Endothelial cell of umbilical vein (primary cell): ENCODE results near the gene APMAP. TPM values are rescaled to one million over a fixed set of nuclear protein-coding genes. Genes with fewer than 3 reads are reported as not detected.

Source experiments
- BruUV-seq: library from RNA; stranded (reverse); fragments of 400-500 nt; replicated peaks from 2 replicates; lab custom pipeline; 2021; lab: Mats Ljungman, UMichigan
- CTCF ChIA-PET: fragments of 300-600, 350-600 bp; sonication (Branson Sonifier 250); formaldehyde crosslinking; loops from one replicate; lab custom pipeline; 2021; ENCODE audit warnings: antibody characterized with exemption, inconsistent platforms; lab: Charles Lee
- POLR2A ChIA-PET: fragments of 300-600, 350-600 bp; sonication (Branson Sonifier 250); formaldehyde crosslinking; loops from one replicate; lab custom pipeline; 2021; ENCODE audit warnings: antibody characterized with exemption, inconsistent platforms; lab: Charles Lee
- DNase-seq: peaks from one replicate; pipeline ENCODE4 v3.0.0-alpha.2; 2011; ENCODE audit warnings: low read depth, low spot score
- FAIRE-seq: peaks from 2 replicates; lab custom pipeline; 2011; peaks lifted over from hg19 to GRCh38; lab: Jason Lieb, UNC
- H2AFZ ChIP-seq: 2 replicates; pipeline ENCODE4 v1.6.0; 2012; ENCODE audit warnings: low read depth, low read length, control low read depth, inconsistent platforms
- H3K27ac ChIP-seq: 2 replicates; pipeline ENCODE4 v1.5.1; 2011; ENCODE audit warnings: low read depth, mild to moderate bottlenecking, control low read depth, low read length, moderate library complexity; ENCODE audit not compliant: insufficient read depth
- H3K27me3 ChIP-seq, 2 experiments: 2 replicates each; pipeline versions ENCODE4 v1.6.0 to v1.6.1; 2011; ENCODE audit warnings: low read length in 2 of 2, mixed read lengths in 1 of 2; ENCODE audit not compliant: control insufficient read depth in 2 of 2, insufficient read depth in 2 of 2
- H3K36me3 ChIP-seq, 2 experiments: 2 replicates in 1 of 2; 3 replicates in 1 of 2; pipeline ENCODE4 v1.5.1; 2011; ENCODE audit warnings: low read length in 2 of 2, mild to moderate bottlenecking in 1 of 2, moderate library complexity in 1 of 2; ENCODE audit not compliant: control insufficient read depth in 2 of 2, insufficient read depth in 2 of 2; ENCODE audit errors: extremely low read depth in 1 of 2
- H3K4me1 ChIP-seq: 3 replicates; pipeline ENCODE4 v1.5.1; 2011; ENCODE audit warnings: mild to moderate bottlenecking, low read length; ENCODE audit not compliant: control insufficient read depth, insufficient read depth; ENCODE audit errors: extremely low read depth
- H3K4me2 ChIP-seq: 2 replicates; pipeline ENCODE4 v1.6.1; 2011; ENCODE audit warnings: low read length, control low read depth, mixed read lengths; ENCODE audit not compliant: insufficient read depth
- H3K4me3 ChIP-seq, 3 experiments: fragments of 200-600 bp in 1 of 3; sonication (generic), shearing (Covaris generic) in 1 of 3; replicated peaks in 1 of 3; 2 replicates each; pipeline ENCODE4 v1.5.1; 2011 to 2016; ENCODE audit warnings: control low read depth in 3 of 3, low read length in 3 of 3, mild to moderate bottlenecking in 2 of 3, inconsistent platforms in 1 of 3, low read depth in 1 of 3, moderate library complexity in 1 of 3; ENCODE audit not compliant: insufficient read depth in 1 of 3
- H3K79me2 ChIP-seq: 2 replicates; pipeline ENCODE4 v1.6.0; 2012; ENCODE audit warnings: low read length, inconsistent platforms; ENCODE audit not compliant: control insufficient read depth, insufficient read depth
- H3K9ac ChIP-seq: replicated peaks from 2 replicates; pipeline ENCODE3; 2011; ENCODE audit warnings: low read length, control low read depth; ENCODE audit not compliant: insufficient read depth; ENCODE audit errors: extremely low read depth
- H3K9me1 ChIP-seq: replicated peaks from 3 replicates; pipeline ENCODE4 v1.6.0; 2011; ENCODE audit warnings: mild to moderate bottlenecking, low read length; ENCODE audit not compliant: control insufficient read depth, insufficient read depth; ENCODE audit errors: extremely low read depth
- H3K9me3 ChIP-seq: replicated peaks from 2 replicates; pipeline ENCODE4 v1.5.1; 2012; ENCODE audit warnings: low read length, inconsistent platforms; ENCODE audit not compliant: control insufficient read depth, insufficient read depth
- H4K20me1 ChIP-seq: replicated peaks from 2 replicates; pipeline ENCODE3; 2011; ENCODE audit warnings: mild to moderate bottlenecking, low read length; ENCODE audit not compliant: control insufficient read depth, insufficient read depth; ENCODE audit errors: extremely low read depth
- EZH2 ChIP-seq: IDR thresholded peaks from 2 replicates; pipeline ENCODE4 v1.6.1; 2012; ENCODE audit warnings: borderline replicate concordance, low read depth, mild to moderate bottlenecking, moderate library complexity, low read length, inconsistent platforms; ENCODE audit not compliant: severe bottlenecking
- FOS ChIP-seq: IDR thresholded peaks from 2 replicates; pipeline ENCODE4 v1.6.1; 2011; ENCODE audit warnings: mild to moderate bottlenecking, low read length, moderate library complexity, borderline replicate concordance; ENCODE audit not compliant: insufficient read depth
- GATA2 ChIP-seq: IDR thresholded peaks from 2 replicates; pipeline ENCODE4 v1.7.0; 2011; ENCODE audit warnings: low read depth, mild to moderate bottlenecking, moderate library complexity, mixed read lengths, low read length; ENCODE audit not compliant: insufficient read length, insufficient read depth
- JUN ChIP-seq: IDR thresholded peaks from 2 replicates; pipeline ENCODE4 v1.6.1; 2011; ENCODE audit warnings: borderline replicate concordance, low read depth; ENCODE audit not compliant: insufficient read length, insufficient read depth
- MYC ChIP-seq: IDR thresholded peaks from one replicate; pipeline ENCODE4 v1.6.1; 2011; ENCODE audit warnings: mild to moderate bottlenecking, low read depth, low read length
- POLR2A ChIP-seq: IDR thresholded peaks from 2 replicates; pipeline ENCODE4 v1.6.1; 2012; ENCODE audit warnings: low read depth, mild to moderate bottlenecking, control low read depth, low read length
- POLR2AphosphoS5 ChIP-seq: IDR thresholded peaks from 2 replicates; pipeline ENCODE4 v1.6.1; 2012; ENCODE audit warnings: low read depth, mild to moderate bottlenecking, control low read depth, low read length, moderate library complexity; ENCODE audit not compliant: insufficient read depth
- dilution Hi-C: fragments of 300-500 bp; cut with MboI; formaldehyde crosslinking; loops from one replicate; pipeline ENCODE4 v1.15.0; 2019; ENCODE audit warnings: low sequenced_read_pairs; ENCODE audit not compliant: extremely low pct_ligation_motif_present
- intact Hi-C: fragments of 100-400 bp; cut with micrococcal nuclease; formaldehyde crosslinking; loops from one replicate; pipeline ENCODE4 v1.10.0; 2022
- polyA plus RNA-seq, 4 experiments: library from polyadenylated mRNA; depleted of rRNA in 3 of 4; stranded (reverse) in 3 of 4; unstranded in 1 of 4; fragments of >200 nt; gene quantifications; 2 replicates each; pipeline versions ENCODE4 v1.2.1 to v1.2.3, GENCODE V29; 2011 to 2012; ENCODE audit warnings: missing spikeins in 1 of 4
- total RNA-seq: library from RNA; stranded (reverse); gene quantifications from 2 replicates; pipeline ENCODE4 v1.2.3, GENCODE V29; 2021
- TF ChIP-seq, protein P1 (sequence below), 2 donors: IDR thresholded peaks; 1 replicate in 1 of 2; 2 replicates in 1 of 2; pipeline ENCODE4 v1.5.1; 2011; ENCODE audit warnings: low read length in 2 of 2, mild to moderate bottlenecking in 2 of 2, moderate library complexity in 2 of 2, control low read depth in 1 of 2, inconsistent platforms in 1 of 2, low read depth in 1 of 2; ENCODE audit not compliant: insufficient read depth in 1 of 2; ENCODE audit errors: extremely low read depth in 1 of 2
- TF ChIP-seq, protein P2 (sequence below): IDR thresholded peaks from 2 replicates; pipeline ENCODE4 v1.6.1; 2011; ENCODE audit not compliant: insufficient read depth, insufficient read length

APMAP gene
- total and polyA plus RNA-seq, 2 donors (not counting 3 experiments of a cell fraction or from before 2014, with no cell fraction given): 80.7 to 110 TPM

DNA sequence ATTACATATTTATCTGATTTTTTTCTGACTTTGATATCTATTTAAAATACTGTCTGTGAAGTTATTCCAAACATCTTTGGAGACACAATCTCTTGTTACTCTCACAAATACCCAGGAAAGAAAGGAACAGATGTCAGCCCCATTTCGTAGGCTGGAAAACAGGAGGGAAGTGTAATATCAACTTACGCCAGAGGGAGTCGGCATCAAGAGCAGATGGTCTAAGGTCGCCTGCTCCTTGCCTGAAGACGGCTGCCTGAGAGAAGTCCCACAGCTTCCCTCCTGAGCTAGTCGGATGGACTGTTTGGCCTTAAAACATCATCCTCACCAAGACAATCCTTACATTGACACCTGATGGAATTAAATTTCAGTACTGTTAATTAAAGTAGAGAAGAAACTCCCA, 30.0 kb downstream of the APMAP start:
- dilution Hi-C loops: no loop called here
- H3K27ac ChIP-seq: no peak overlapping the region
- H2AFZ ChIP-seq: no peak overlapping the region
- BruUV-seq: no TSS peak
- H3K9me1 ChIP-seq: no peaks in the 10 kb centered on the region
- no peak for FAIRE-seq
- POLR2A ChIA-PET: no interaction called here
- no peak overlapping the region for H3K9ac ChIP-seq
- no peaks in the 10 kb centered on the region for H3K27me3 ChIP-seq
- no peak for TF ChIP-seq GATA2
- no peak for TF ChIP-seq MYC
- TF ChIP-seq EZH2: no peak
- no peak for TF ChIP-seq POLR2A
- no peak for TF ChIP-seq POLR2AphosphoS5
- no peak for TF ChIP-seq JUN
- TF ChIP-seq, protein P1, sequence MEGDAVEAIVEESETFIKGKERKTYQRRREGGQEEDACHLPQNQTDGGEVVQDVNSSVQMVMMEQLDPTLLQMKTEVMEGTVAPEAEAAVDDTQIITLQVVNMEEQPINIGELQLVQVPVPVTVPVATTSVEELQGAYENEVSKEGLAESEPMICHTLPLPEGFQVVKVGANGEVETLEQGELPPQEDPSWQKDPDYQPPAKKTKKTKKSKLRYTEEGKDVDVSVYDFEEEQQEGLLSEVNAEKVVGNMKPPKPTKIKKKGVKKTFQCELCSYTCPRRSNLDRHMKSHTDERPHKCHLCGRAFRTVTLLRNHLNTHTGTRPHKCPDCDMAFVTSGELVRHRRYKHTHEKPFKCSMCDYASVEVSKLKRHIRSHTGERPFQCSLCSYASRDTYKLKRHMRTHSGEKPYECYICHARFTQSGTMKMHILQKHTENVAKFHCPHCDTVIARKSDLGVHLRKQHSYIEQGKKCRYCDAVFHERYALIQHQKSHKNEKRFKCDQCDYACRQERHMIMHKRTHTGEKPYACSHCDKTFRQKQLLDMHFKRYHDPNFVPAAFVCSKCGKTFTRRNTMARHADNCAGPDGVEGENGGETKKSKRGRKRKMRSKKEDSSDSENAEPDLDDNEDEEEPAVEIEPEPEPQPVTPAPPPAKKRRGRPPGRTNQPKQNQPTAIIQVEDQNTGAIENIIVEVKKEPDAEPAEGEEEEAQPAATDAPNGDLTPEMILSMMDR (IDR thresholded peaks at IDR 0.05; ENCODE audit: extremely low read depth in 1 of 2, insufficient read depth in 1 of 2, low read depth in 1 of 2, low read length in 2 of 2): no peak
- TF ChIP-seq FOS: no peak
- TF ChIP-seq, protein P2, sequence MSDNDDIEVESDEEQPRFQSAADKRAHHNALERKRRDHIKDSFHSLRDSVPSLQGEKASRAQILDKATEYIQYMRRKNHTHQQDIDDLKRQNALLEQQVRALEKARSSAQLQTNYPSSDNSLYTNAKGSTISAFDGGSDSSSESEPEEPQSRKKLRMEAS: no peak
- CTCF ChIA-PET: no interaction called here
- no peak for DNase-seq
- no peaks in the 10 kb centered on the region for H4K20me1 ChIP-seq
- no peaks in the 10 kb centered on the region for H3K79me2 ChIP-seq
- peaks cover 2 to 14% of the 10 kb centered on the region in 2 experiments for H3K36me3 ChIP-seq
- H3K9me3 ChIP-seq: no peaks in the 10 kb centered on the region
- no peak overlapping the region for H3K4me3 ChIP-seq
- H3K4me1 ChIP-seq: no peaks in the 10 kb centered on the region
- H3K4me2 ChIP-seq: no peak overlapping the region
- intact Hi-C loops: no loop called here
